Smooth muscle cell (in vitro differentiated cells): ENCODE data around the gene RAB3C. TPM values are rescaled to one million over a fixed set of nuclear protein-coding genes. Genes with fewer than 3 reads are reported as not detected.

Experiments used
- DNase-seq: peaks from one replicate; lab custom pipeline; 2025; ENCODE audit not compliant: unreplicated experiment; lab: John Stamatoyannopoulos, UW
- H2AFZ ChIP-seq: fragments of 200-600 bp; sonication (generic); 2 replicates; pipeline ENCODE4 v1.6.0; 2016; ENCODE audit warnings: antibody characterized with exemption, low read depth, mild to moderate bottlenecking
- H3F3A ChIP-seq: fragments of 200-600 bp; sonication (generic); 2 replicates; pipeline ENCODE4 v1.6.0; 2017; ENCODE audit warnings: antibody characterized with exemption, low read depth
- H3K27ac ChIP-seq: fragments of 200-600 bp; sonication (generic); 2 replicates; pipeline ENCODE4 v1.5.1; 2016; ENCODE audit warnings: low read depth, mild to moderate bottlenecking
- H3K27me3 ChIP-seq: fragments of 200-600 bp; sonication (generic); 2 replicates; pipeline ENCODE4 v1.6.1; 2016; ENCODE audit warnings: low read depth, mild to moderate bottlenecking
- H3K36me3 ChIP-seq: fragments of 200-600 bp; sonication (generic); 2 replicates; pipeline ENCODE4 v1.5.1; 2016; ENCODE audit warnings: low read depth
- H3K4me1 ChIP-seq: fragments of 200-600 bp; sonication (generic); 2 replicates; pipeline ENCODE4 v1.5.1; 2016; ENCODE audit warnings: low read depth
- H3K4me2 ChIP-seq: fragments of 200-600 bp; sonication (generic); 2 replicates; pipeline ENCODE4 v1.6.0; 2016; ENCODE audit warnings: mild to moderate bottlenecking
- H3K4me3 ChIP-seq: fragments of 200-600 bp; sonication (generic); 2 replicates; pipeline ENCODE4 v1.5.1; 2016; ENCODE audit warnings: mild to moderate bottlenecking
- H3K79me2 ChIP-seq: fragments of 200-600 bp; sonication (generic); 2 replicates; pipeline ENCODE4 v1.6.0; 2016; ENCODE audit warnings: low read depth, mild to moderate bottlenecking
- H3K9ac ChIP-seq: fragments of 200-600 bp; sonication (generic); 2 replicates; pipeline ENCODE4 v1.6.0; 2016; ENCODE audit warnings: low read depth
- H3K9me3 ChIP-seq: fragments of 200-600 bp; sonication (generic); replicated peaks from 2 replicates; pipeline ENCODE4 v1.5.1; 2016; ENCODE audit warnings: low read depth
- H4K20me1 ChIP-seq: fragments of 200-600 bp; sonication (generic); 2 replicates; pipeline ENCODE4 v1.6.0; 2016; ENCODE audit warnings: low read depth
- CTCF ChIP-seq: fragments of 200-600 bp; sonication (generic); IDR thresholded peaks from 2 replicates; pipeline ENCODE4 v1.5.1; 2017; ENCODE audit warnings: borderline replicate concordance, mild to moderate bottlenecking, antibody characterized with exemption; ENCODE audit not compliant: insufficient read depth, poor library complexity, severe bottlenecking
- WGBS: methylation state at CpG from one replicate; pipeline ENCODE4 v1.1.7; 2016; ENCODE audit warnings: low lambda C conversion rate; 5-methylcytosine and 5-hydroxymethylcytosine counted together
- polyA plus RNA-seq: library from polyadenylated mRNA; unstranded; fragments of >200 nt; fragmentation: Nextera tagmentation; extraction: Ambion mirVana; gene quantifications from 2 replicates; pipeline ENCODE4 v1.2.1, GENCODE V29; 2016
- total RNA-seq: library from RNA; depleted of rRNA; stranded (reverse); fragments of >200 nt; gene quantifications from 2 replicates; pipeline ENCODE4 v1.2.3, GENCODE V29; 2014

The RAB3C gene
- total and polyA plus RNA-seq, 2 experiments from 2014 or later: 0.10 to 1.1 TPM

DNA sequence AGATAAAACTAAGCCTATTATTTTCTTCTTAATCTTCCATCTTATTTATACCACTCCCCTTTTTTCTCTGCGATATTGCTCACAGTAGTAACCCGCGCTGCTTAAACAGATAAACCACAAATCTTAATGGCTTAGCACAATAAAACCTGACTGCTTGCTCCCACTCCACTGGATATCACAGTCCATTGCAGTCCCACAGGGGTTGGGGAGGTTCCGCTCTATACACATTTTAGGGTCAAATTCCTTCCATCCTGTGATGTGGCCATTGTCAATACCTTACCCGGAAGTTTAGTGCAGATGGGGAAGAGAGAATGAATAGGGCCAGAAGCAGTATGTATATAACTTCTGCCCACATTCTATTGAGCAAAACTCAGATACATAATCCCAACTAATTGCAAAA lies 193.7 kb downstream of the RAB3C start:
- Histone ChIP-seq H3F3A (no peaks in the 10 kb centered on the region), H3K4me3 (no peak overlapping the region), H3K4me1 (no peaks in the 10 kb centered on the region), H3K4me2 (no peak overlapping the region), H3K27me3 (no peaks in the 10 kb centered on the region), H3K9me3 (no peaks in the 10 kb centered on the region), H3K27ac (no peak overlapping the region), H3K79me2 (no peaks in the 10 kb centered on the region), H4K20me1 (no peaks in the 10 kb centered on the region), H3K9ac (no peak overlapping the region), H2AFZ (no peak overlapping the region), H3K36me3 (no peaks in the 10 kb centered on the region)
- TF ChIP-seq CTCF: no peak
- WGBS: 82% methylated on average over 5 of the region's 5 CpGs
- DNase-seq: no peak

- Histone ChIP-seq H3K27me3 (no peaks in the 10 kb centered on the region), H3K4me3 (no peak overlapping the region), H4K20me1 (no peaks in the 10 kb centered on the region), H3K9ac (no peak overlapping the region), H3K4me1 (no peaks in the 10 kb centered on the region), H3F3A (no peaks in the 10 kb centered on the region), H3K79me2 (no peaks in the 10 kb centered on the region), H2AFZ (no peak overlapping the region), H3K27ac (no peak overlapping the region), H3K4me2 (no peak overlapping the region), H3K36me3 (no peaks in the 10 kb centered on the region), H3K9me3 (no peaks in the 10 kb centered on the region)
- no peak for DNase-seq
- no peak for TF ChIP-seq CTCF
- WGBS: 89% methylated on average over 3 of the region's 3 CpGs
Observed at GRCh38 chr5:58778888-58779287, 196.0 kb downstream of the RAB3C start.

- no peak overlapping the region for H2AFZ ChIP-seq
- H3K27me3 ChIP-seq: no peaks in the 10 kb centered on the region
- 94% methylated on average over 2 of the region's 2 CpGs for WGBS
- H3K4me3 ChIP-seq: no peak overlapping the region
- H3K4me1 ChIP-seq: no peaks in the 10 kb centered on the region
- no peak overlapping the region for H3K4me2 ChIP-seq
- H3K9ac ChIP-seq: no peak overlapping the region
- no peaks in the 10 kb centered on the region for H3F3A ChIP-seq
- TF ChIP-seq CTCF: no peak
- H3K36me3 ChIP-seq: no peaks in the 10 kb centered on the region
- no peaks in the 10 kb centered on the region for H4K20me1 ChIP-seq
- no peaks in the 10 kb centered on the region for H3K79me2 ChIP-seq
- no peak overlapping the region for H3K27ac ChIP-seq
- H3K9me3 ChIP-seq: no peaks in the 10 kb centered on the region
- no peak for DNase-seq
Observed at GRCh38 chr5:58786035-58786434, 203.2 kb downstream of the RAB3C start.

DNA sequence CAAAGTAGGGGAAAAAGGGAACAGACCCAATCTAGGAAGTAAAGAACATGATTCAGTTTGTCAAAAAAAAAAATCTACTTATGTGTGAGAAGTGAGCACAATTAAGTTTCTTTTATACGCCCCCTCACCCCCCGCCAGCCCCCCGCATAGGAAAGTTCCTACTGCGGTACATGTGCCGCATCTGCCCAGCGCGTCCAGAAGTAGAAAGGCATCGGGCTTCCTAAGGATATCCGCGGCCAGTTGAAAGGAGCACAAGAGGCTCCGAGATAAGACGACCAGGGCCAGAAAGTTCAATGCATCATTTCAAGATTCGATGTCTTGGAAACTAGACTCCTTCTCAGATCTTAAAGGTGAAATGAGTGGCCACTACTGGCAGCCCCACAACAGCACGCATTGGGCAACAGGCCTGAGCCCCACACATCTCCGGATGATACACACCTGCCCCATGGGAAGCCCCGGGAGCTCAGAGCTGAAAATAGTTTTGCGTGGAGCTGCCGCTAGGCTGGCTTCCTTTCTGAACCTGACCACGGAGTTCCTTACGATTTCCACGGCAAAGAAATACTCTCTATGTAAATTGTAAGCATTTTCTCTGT lies 203.9 kb downstream of the RAB3C start:
- Histone ChIP-seq H3K4me1 (no peaks in the 10 kb centered on the region), H3K79me2 (no peaks in the 10 kb centered on the region), H3K27me3 (no peaks in the 10 kb centered on the region), H3K4me3 (no peak overlapping the region), H3K9ac (no peak overlapping the region), H4K20me1 (no peaks in the 10 kb centered on the region), H3K4me2 (no peak overlapping the region), H3F3A (no peaks in the 10 kb centered on the region), H2AFZ (no peak overlapping the region), H3K9me3 (no peaks in the 10 kb centered on the region), H3K36me3 (no peaks in the 10 kb centered on the region), H3K27ac (no peak overlapping the region)
- TF ChIP-seq CTCF: no peak
- 98% methylated on average over 21 of the region's 21 CpGs for WGBS
- no peak for DNase-seq
